Measurements from ENCODE around the gene SC5D. TPM values are rescaled to one million over a fixed set of nuclear protein-coding genes. Genes with fewer than 3 reads are reported as not detected.

The SC5D gene
- polyA plus RNA-seq, 4 donors = 17.8 to 54.1 (median 26.3) TPM

DNA sequence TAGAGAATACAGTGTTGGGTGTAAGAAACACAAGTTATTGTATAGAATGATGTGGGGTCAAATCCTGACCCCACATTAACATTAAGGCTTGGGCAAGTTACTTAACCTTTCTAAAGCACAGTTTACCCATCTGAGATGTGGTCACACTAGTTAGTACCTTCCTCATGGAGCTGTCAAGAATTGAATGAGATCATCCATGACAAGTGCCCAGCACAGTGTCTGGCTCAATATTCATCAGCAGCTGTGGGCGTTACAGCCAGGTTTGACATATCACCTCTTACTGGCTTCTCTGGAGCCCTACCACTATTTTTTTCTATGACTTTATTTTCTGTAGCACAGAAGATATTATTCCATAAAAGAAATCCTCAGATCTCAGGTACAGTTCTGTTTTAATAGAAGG lies 57.2 kb downstream of the SC5D start:
- WGBS, 3 donors = 81 to 89% (median 83%) methylated on average over 1 of the region's 1 CpG
- Histone ChIP-seq H3K36me3 (ENCODE audit: control insufficient read depth in 3 of 3, insufficient read depth in 2 of 3, low read depth in 1 of 3, low read length in 3 of 3) (no peaks in the 10 kb centered on the region), H3K27me3 (ENCODE audit: control insufficient read depth in 3 of 3, insufficient read depth in 3 of 3, low read length in 3 of 3) (no peaks in the 10 kb centered on the region), H3K9me3 (ENCODE audit: control insufficient read depth in 2 of 2, insufficient read depth in 1 of 2, low read depth in 1 of 2, low read length in 1 of 2) (no peaks in the 10 kb centered on the region), H3K4me3 (ENCODE audit: low read depth in 1 of 3, low read length in 3 of 3) (no peak overlapping the region), H3K4me1 (ENCODE audit: control insufficient read depth in 3 of 3, insufficient read depth in 2 of 3, low read depth in 1 of 3, low read length in 2 of 3) (peaks cover 0 to 2% (median 0%) of the 10 kb centered on the region in 3 donors), H3K27ac (ENCODE audit: low read depth in 1 of 3, low read length in 2 of 3) (no peak overlapping the region)
- FAIRE-seq (no peak), DNase-seq (no peak)

DNA sequence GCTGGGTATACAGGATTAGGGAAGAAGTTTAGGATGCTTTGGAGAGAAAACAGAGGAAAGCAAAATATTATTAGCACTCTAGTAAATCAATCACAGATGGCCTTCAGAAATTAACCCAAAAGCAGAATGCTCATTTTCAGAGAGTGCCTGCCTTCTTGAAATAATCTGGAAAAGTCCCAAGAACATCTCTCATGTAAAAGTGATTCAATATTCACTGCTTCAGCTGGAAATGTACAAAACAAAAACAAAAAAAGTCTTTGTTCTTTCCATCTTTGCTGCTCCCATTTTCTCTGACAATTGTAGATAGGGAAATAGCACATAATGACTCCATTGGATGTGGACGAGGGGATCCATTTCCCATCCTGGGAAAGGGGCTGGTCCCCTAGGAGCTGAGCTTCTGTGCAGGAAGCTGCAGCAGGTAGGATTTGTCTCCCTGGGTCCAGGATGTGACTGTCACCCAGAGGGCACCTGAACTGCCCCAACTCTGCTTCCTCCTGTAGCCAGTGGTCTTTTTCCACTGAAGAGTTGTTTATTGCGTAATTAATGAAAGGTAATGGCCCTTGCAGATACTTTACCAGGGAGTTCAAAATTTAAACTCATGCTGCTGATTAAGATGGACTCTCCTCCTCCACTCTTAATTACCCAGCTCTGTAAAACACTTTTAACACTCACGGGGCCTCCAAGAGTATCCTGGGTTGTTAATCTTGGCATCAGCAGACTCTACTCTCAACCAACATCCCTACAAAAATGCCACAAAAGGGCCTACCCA lies 57.9 kb downstream of the SC5D start:
- no peak overlapping the region for H3K27ac ChIP-seq (ENCODE audit: low read depth in 1 of 3, low read length in 2 of 3)
- H3K9me3 ChIP-seq (ENCODE audit: control insufficient read depth in 2 of 2, insufficient read depth in 1 of 2, low read depth in 1 of 2, low read length in 1 of 2) = no peaks in the 10 kb centered on the region
- no peaks in the 10 kb centered on the region for H3K36me3 ChIP-seq (ENCODE audit: control insufficient read depth in 3 of 3, insufficient read depth in 2 of 3, low read depth in 1 of 3, low read length in 3 of 3)
- no peak for DNase-seq
- no peak overlapping the region for H3K4me3 ChIP-seq (ENCODE audit: low read depth in 1 of 3, low read length in 3 of 3)
- no peak for FAIRE-seq
- WGBS, 3 donors = 70 to 81% (median 80%) methylated on average over 3 of the region's 3 CpGs
- peaks cover 0 to 2% (median 0%) of the 10 kb centered on the region in 3 donors for H3K4me1 ChIP-seq (ENCODE audit: control insufficient read depth in 3 of 3, insufficient read depth in 2 of 3, low read depth in 1 of 3, low read length in 2 of 3)
- H3K27me3 ChIP-seq (ENCODE audit: control insufficient read depth in 3 of 3, insufficient read depth in 3 of 3, low read length in 3 of 3) = no peaks in the 10 kb centered on the region

DNA sequence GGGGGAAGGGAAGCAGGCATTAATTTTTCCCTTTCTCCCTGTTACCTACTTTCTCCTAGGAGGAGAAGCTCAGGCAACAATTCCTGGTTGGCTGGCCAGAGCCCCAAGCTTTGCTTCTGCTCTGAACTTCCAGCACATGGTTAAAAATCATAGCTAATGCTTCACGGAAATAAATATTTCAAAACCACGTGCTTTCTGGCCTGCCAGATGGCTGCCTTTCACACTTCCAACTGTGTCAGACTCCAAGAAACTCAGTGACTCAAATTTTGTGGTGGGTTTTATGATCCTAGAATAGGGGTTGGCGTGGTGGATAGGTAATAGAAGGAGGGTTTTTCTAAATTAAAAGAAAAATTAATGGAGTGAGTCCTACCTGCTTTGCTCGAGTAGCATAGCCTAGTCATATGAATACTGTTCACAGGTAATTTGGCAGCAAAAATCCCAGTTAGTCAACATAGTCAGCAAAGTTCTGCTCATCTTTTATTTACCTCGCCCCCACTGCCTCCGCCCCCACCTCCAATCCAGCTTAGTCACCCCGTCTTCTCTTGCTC lies 58.6 kb downstream of the SC5D start:
- WGBS, 3 donors = 76 to 79% (median 78%) methylated on average over 7 of the region's 7 CpGs
- no peak for FAIRE-seq
- no peaks in the 10 kb centered on the region for H3K27me3 ChIP-seq (ENCODE audit: control insufficient read depth in 3 of 3, insufficient read depth in 3 of 3, low read length in 3 of 3)
- no peak overlapping the region for H3K4me3 ChIP-seq (ENCODE audit: low read depth in 1 of 3, low read length in 3 of 3)
- H3K27ac ChIP-seq (ENCODE audit: low read depth in 1 of 3, low read length in 2 of 3) = no peak overlapping the region
- H3K9me3 ChIP-seq (ENCODE audit: control insufficient read depth in 2 of 2, insufficient read depth in 1 of 2, low read depth in 1 of 2, low read length in 1 of 2) = no peaks in the 10 kb centered on the region
- H3K36me3 ChIP-seq (ENCODE audit: control insufficient read depth in 3 of 3, insufficient read depth in 2 of 3, low read depth in 1 of 3, low read length in 3 of 3) = no peaks in the 10 kb centered on the region
- DNase-seq = no peak
- H3K4me1 ChIP-seq (ENCODE audit: control insufficient read depth in 3 of 3, insufficient read depth in 2 of 3, low read depth in 1 of 3, low read length in 2 of 3) = peaks cover 0 to 2% (median 0%) of the 10 kb centered on the region in 3 donors

DNA sequence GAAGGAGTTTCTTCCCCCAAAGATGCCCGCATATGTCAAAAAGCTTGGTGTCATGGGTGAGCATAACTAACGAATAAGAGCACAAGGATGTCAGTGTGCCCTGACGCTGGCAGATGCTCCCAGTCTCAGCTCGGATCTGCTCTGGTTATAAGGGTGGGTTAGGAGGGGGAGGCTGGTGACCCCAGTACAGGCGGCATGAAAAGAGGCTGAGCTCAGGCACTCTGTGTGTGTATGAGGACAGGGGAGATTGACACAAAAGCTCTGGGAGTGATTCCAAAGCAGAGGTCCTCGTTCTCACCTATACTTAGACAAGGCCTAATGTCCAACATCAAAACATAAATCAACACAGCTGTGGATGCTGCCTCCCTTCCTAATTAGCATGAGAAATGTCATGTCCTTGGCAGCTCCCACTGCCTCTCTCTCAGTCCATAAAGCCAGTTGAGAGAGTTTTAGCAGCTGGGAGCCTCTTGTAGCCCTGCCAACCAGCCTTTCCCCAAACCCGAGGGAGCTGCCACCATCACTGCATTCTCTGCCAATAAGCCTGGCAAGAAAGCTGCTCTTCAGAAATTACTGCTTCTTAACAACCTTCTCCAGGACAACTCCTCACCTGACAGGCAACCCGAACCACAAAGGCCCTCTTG lies 59.8 kb downstream of the SC5D start:
- H3K4me3 ChIP-seq (ENCODE audit: low read depth in 1 of 3, low read length in 3 of 3) = no peak overlapping the region
- H3K27ac ChIP-seq (ENCODE audit: low read depth in 1 of 3, low read length in 2 of 3) = no peak overlapping the region
- WGBS, 3 donors = 67 to 78% (median 75%) methylated on average over 8 of the region's 8 CpGs
- DNase-seq (no peak), FAIRE-seq (no peak)
- H3K4me1 ChIP-seq (ENCODE audit: control insufficient read depth in 3 of 3, insufficient read depth in 2 of 3, low read depth in 1 of 3, low read length in 2 of 3) = peaks cover 0 to 2% (median 0%) of the 10 kb centered on the region in 3 donors
- no peaks in the 10 kb centered on the region for H3K27me3 ChIP-seq (ENCODE audit: control insufficient read depth in 3 of 3, insufficient read depth in 3 of 3, low read length in 3 of 3)
- no peaks in the 10 kb centered on the region for H3K9me3 ChIP-seq (ENCODE audit: control insufficient read depth in 2 of 2, insufficient read depth in 1 of 2, low read depth in 1 of 2, low read length in 1 of 2)
- H3K36me3 ChIP-seq (ENCODE audit: control insufficient read depth in 3 of 3, insufficient read depth in 2 of 3, low read depth in 1 of 3, low read length in 3 of 3) = no peaks in the 10 kb centered on the region

DNA sequence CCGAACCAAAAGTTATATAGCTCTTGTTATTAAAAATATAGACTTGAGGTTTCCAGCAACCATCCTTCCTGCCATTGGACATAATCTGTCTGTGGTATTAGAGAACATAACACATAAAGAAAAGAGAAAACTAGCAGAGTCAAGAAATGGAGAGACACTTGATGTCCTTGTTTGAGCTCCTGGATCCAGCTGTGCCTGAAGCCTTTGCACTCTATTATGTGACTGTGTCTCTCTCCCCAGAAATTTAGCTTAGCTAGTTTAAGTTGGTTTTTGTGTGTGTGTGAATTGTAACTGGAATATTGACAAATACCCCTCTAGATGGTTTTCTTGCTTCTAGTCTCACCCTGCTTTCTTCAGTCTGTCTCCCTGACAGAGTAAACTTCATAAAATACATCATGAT lies 61.6 kb downstream of the SC5D start:
- H3K4me3 ChIP-seq (ENCODE audit: low read depth in 1 of 3, low read length in 3 of 3) = no peak overlapping the region
- WGBS, 3 donors = 93 to 100% (median 96%) methylated on average over 1 of the region's 1 CpG

DNA sequence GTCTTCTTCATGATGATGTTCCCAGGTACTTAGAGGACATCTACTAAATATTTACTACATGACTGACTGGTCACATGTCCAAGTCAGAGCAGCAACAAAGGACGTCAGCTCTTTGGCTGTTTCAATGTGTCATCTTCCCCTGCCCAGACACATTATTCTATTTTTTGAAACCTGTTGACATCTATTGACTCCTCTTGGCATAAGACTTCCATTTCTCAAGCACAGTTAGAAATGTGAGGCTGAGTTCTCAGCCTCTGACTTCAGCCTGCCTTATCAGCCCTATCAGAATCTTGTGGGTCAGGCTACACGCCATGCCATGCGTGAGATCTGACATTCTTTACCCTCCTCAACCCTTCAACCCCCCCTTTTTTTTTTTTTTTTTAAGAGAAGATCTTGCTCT lies 63.8 kb downstream of the SC5D start:
- 80 to 94% (median 82%) methylated on average over 3 of the region's 3 CpGs for WGBS, 3 donors

More for the DNA sequence above, 61.6 kb downstream of the SC5D start:
- Histone ChIP-seq H3K27ac (ENCODE audit: low read depth in 1 of 3, low read length in 2 of 3) (no peak overlapping the region), H3K36me3 (ENCODE audit: control insufficient read depth in 3 of 3, insufficient read depth in 2 of 3, low read depth in 1 of 3, low read length in 3 of 3) (no peaks in the 10 kb centered on the region), H3K9me3 (ENCODE audit: control insufficient read depth in 2 of 2, insufficient read depth in 1 of 2, low read depth in 1 of 2, low read length in 1 of 2) (no peaks in the 10 kb centered on the region), H3K27me3 (ENCODE audit: control insufficient read depth in 3 of 3, insufficient read depth in 3 of 3, low read length in 3 of 3) (no peaks in the 10 kb centered on the region), H3K4me1 (ENCODE audit: control insufficient read depth in 3 of 3, insufficient read depth in 2 of 3, low read depth in 1 of 3, low read length in 2 of 3) (no peaks in the 10 kb centered on the region)
- no peak for FAIRE-seq
- DNase-seq = no peak

More for the DNA sequence above, 63.8 kb downstream of the SC5D start:
- Histone ChIP-seq H3K27ac (ENCODE audit: low read depth in 1 of 3, low read length in 2 of 3) (no peak overlapping the region), H3K27me3 (ENCODE audit: control insufficient read depth in 3 of 3, insufficient read depth in 3 of 3, low read length in 3 of 3) (peaks cover 0 to 3% (median 0%) of the 10 kb centered on the region in 3 donors), H3K4me1 (ENCODE audit: control insufficient read depth in 3 of 3, insufficient read depth in 2 of 3, low read depth in 1 of 3, low read length in 2 of 3) (no peaks in the 10 kb centered on the region), H3K4me3 (ENCODE audit: low read depth in 1 of 3, low read length in 3 of 3) (no peak overlapping the region), H3K36me3 (ENCODE audit: control insufficient read depth in 3 of 3, insufficient read depth in 2 of 3, low read depth in 1 of 3, low read length in 3 of 3) (no peaks in the 10 kb centered on the region), H3K9me3 (ENCODE audit: control insufficient read depth in 2 of 2, insufficient read depth in 1 of 2, low read depth in 1 of 2, low read length in 1 of 2) (no peaks in the 10 kb centered on the region)
- DNase-seq (no peak), FAIRE-seq (no peak)

Other genes starting within 250 kb of the SC5D start
- gene TECTA, start 191.5 kb upstream of the SC5D start, polyA plus RNA-seq = 1 to 10 TPM in 1 of 4 donors, under 1 TPM in 1, not detected in 2; 0.21 to 2.9 TPM
- gene SORL1, start 159.5 kb downstream of the SC5D start, polyA plus RNA-seq = 10 to 100 TPM in 1 of 4 donors, 1 to 10 TPM in 3; 4.6 to 64.5 (median 5.8) TPM